WTC11 (cell line): ENCODE results near the gene ADAM11. TPM values are rescaled to one million over a fixed set of nuclear protein-coding genes. Genes with fewer than 3 reads are reported as not detected.

ENCODE experiments used
- ATAC-seq: fragments of 200-7000 bp; cut with Tn5 transposase; 2 replicates; pipeline ENCODE4 v1.10.0; 2021; ENCODE audit warnings: mild to moderate bottlenecking, moderate library complexity
- CTCF ChIA-PET: fragments of 300-600 bp; sonication (Branson Sonifier 250); formaldehyde crosslinking; loops from one replicate; lab custom pipeline; 2021; ENCODE audit warnings: antibody characterized with exemption; lab: Charles Lee
- POLR2A ChIA-PET: fragments of 350-600 bp; sonication (Branson Sonifier 250); formaldehyde crosslinking; loops from one replicate; lab custom pipeline; 2021; ENCODE audit warnings: antibody characterized with exemption; lab: Charles Lee
- DNase-seq: peaks from one replicate; pipeline ENCODE4 v3.0.0; 2021; ENCODE audit warnings: low spot score
- H3K27ac Mint-ChIP-seq: 2 replicates; pipeline ENCODE4 v1.8.0; 2021; ENCODE audit warnings: mixed read lengths
- H3K27me3 Mint-ChIP-seq: 2 replicates; pipeline ENCODE4 v1.8.0; 2021; ENCODE audit warnings: low read depth, mild to moderate bottlenecking, moderate library complexity, mixed read lengths
- H3K36me3 Mint-ChIP-seq: 2 replicates; pipeline ENCODE4 v1.8.0; 2021; ENCODE audit warnings: mixed read lengths
- H3K4me1 Mint-ChIP-seq: 2 replicates; pipeline ENCODE4 v1.8.0; 2022; ENCODE audit warnings: mixed read lengths
- H3K4me3 Mint-ChIP-seq: 2 replicates; pipeline ENCODE4 v1.8.0; 2021; ENCODE audit warnings: mild to moderate bottlenecking, moderate library complexity, mixed read lengths
- H3K9me3 Mint-ChIP-seq: 2 replicates; pipeline ENCODE4 v1.8.0; 2021; ENCODE audit warnings: mixed read lengths
- CREM ChIP-seq: sonication (generic); formaldehyde crosslinking; IDR thresholded peaks from 2 replicates; pipeline ENCODE4 v1.8.1; 2022; ENCODE audit warnings: mild to moderate bottlenecking, missing genetic modification reagents, moderate library complexity
- FOXK1 ChIP-seq: sonication (generic); formaldehyde crosslinking; IDR thresholded peaks from 2 replicates; pipeline ENCODE4 v1.8.0; 2022; ENCODE audit warnings: mild to moderate bottlenecking, moderate library complexity, missing genetic modification reagents
- FOXP1 ChIP-seq: sonication (generic); formaldehyde crosslinking; IDR thresholded peaks from 2 replicates; pipeline ENCODE4 v1.8.0; 2022; ENCODE audit warnings: missing genetic modification reagents, mild to moderate bottlenecking, moderate library complexity, borderline replicate concordance
- IRF2 ChIP-seq: sonication (generic); formaldehyde crosslinking; IDR thresholded peaks from 2 replicates; pipeline ENCODE4 v1.8.0; 2022; ENCODE audit warnings: low read depth, missing genetic modification reagents, borderline replicate concordance
- JUN ChIP-seq: sonication (generic); formaldehyde crosslinking; IDR thresholded peaks from 2 replicates; pipeline ENCODE4 v1.8.0; 2023; ENCODE audit warnings: mild to moderate bottlenecking, missing genetic modification reagents
- MYBL2 ChIP-seq: sonication (generic); formaldehyde crosslinking; IDR thresholded peaks from 2 replicates; pipeline ENCODE4 v1.8.1; 2023; ENCODE audit warnings: mild to moderate bottlenecking, moderate library complexity, missing genetic modification reagents
- NFATC4 ChIP-seq: fragments of 250-450 bp; sonication (Bioruptor Pico); IDR thresholded peaks from 2 replicates; pipeline ENCODE4 v1.9.0; 2021; ENCODE audit warnings: mild to moderate bottlenecking
- OVOL2 ChIP-seq: fragments of 250-450 bp; sonication (Bioruptor Pico); IDR thresholded peaks from 2 replicates; pipeline ENCODE4 v1.9.0; 2021; ENCODE audit warnings: mild to moderate bottlenecking, borderline replicate concordance
- RELA ChIP-seq: sonication (generic); formaldehyde crosslinking; IDR thresholded peaks from 2 replicates; pipeline ENCODE4 v1.8.1; 2022; ENCODE audit warnings: missing genetic modification reagents, mild to moderate bottlenecking, borderline replicate concordance
- TEAD4 ChIP-seq: sonication (generic); formaldehyde crosslinking; IDR thresholded peaks from 2 replicates; pipeline ENCODE4 v1.8.0; 2022; ENCODE audit warnings: mild to moderate bottlenecking, missing genetic modification reagents
- TP53 ChIP-seq: sonication (generic); formaldehyde crosslinking; IDR thresholded peaks from 2 replicates; pipeline ENCODE4 v1.8.1; 2023; ENCODE audit warnings: mild to moderate bottlenecking, missing genetic modification reagents
- ZBTB21 ChIP-seq: sonication (generic); formaldehyde crosslinking; IDR thresholded peaks from 2 replicates; pipeline ENCODE4 v1.8.1; 2023; ENCODE audit warnings: mild to moderate bottlenecking, missing genetic modification reagents, borderline replicate concordance
- ZNF219 ChIP-seq: sonication (generic); formaldehyde crosslinking; IDR thresholded peaks from 2 replicates; pipeline ENCODE4 v1.8.0; 2023; ENCODE audit warnings: missing genetic modification reagents, mild to moderate bottlenecking, borderline replicate concordance
- ZNF232 ChIP-seq: sonication (generic); formaldehyde crosslinking; IDR thresholded peaks from 2 replicates; pipeline ENCODE4 v1.8.0; 2022; ENCODE audit warnings: mild to moderate bottlenecking, missing genetic modification reagents
- ZNF317 ChIP-seq: sonication (generic); formaldehyde crosslinking; IDR thresholded peaks from 2 replicates; pipeline ENCODE4 v1.8.1; 2023; ENCODE audit warnings: low read depth, mild to moderate bottlenecking, moderate library complexity, missing genetic modification reagents, borderline replicate concordance
- total RNA-seq: library from RNA; stranded (reverse); gene quantifications from 3 replicates; pipeline ENCODE4 v1.2.3, GENCODE V29; 2021
- TF ChIP-seq, protein P1 (sequence below): sonication (generic); formaldehyde crosslinking; IDR thresholded peaks from 2 replicates; pipeline ENCODE4 v1.8.1; 2022; ENCODE audit warnings: mild to moderate bottlenecking, moderate library complexity, missing genetic modification reagents
- TF ChIP-seq, protein P2 (sequence below): sonication (generic); formaldehyde crosslinking; IDR thresholded peaks from 2 replicates; pipeline ENCODE4 v1.8.1; 2022; ENCODE audit warnings: mild to moderate bottlenecking, missing genetic modification reagents, moderate library complexity, borderline replicate concordance
- TF ChIP-seq, protein P3 (sequence below): sonication (generic); formaldehyde crosslinking; IDR thresholded peaks from 2 replicates; pipeline ENCODE4 v1.8.1; 2023; ENCODE audit warnings: mild to moderate bottlenecking, missing genetic modification reagents
- TF ChIP-seq, protein P4 (sequence below): sonication (generic); formaldehyde crosslinking; IDR thresholded peaks from 2 replicates; pipeline ENCODE4 v1.8.1; 2023; ENCODE audit warnings: mild to moderate bottlenecking, missing genetic modification reagents, borderline replicate concordance
- TF ChIP-seq, protein P5 (sequence below): fragments of 250-450 bp; sonication (Bioruptor Pico); IDR thresholded peaks from 2 replicates; pipeline ENCODE4 v2.1.2; 2022; ENCODE audit warnings: mild to moderate bottlenecking, moderate library complexity

The ADAM11 gene
- total RNA-seq, 1 experiment from 2014 or later, result 3.0 TPM

DNA sequence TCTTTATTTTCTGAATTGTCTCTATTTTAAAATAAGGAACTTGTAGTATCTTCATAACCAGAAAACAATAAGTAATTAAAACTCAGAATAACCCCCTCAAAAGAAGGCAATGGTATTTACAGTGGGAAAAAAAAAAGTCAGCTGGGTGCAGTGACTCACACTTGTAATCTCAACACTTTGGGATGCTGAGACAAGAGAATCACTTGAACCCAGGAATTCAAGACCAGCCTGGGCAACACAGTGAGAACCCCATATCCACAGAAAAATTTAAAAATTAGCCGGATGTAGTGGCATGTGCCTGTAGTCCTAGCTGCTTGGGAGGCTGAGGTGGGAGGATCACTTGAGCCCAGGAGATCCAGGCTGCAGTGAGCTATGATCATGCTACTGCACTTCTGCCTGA lies 33.5 kb downstream of the ADAM11 start:
- Mint-ChIP-seq H3K36me3 (no peaks in the 10 kb centered on the region), H3K4me1 (peaks cover 22% of the 10 kb centered on the region), H3K4me3 (no peak overlapping the region), H3K27me3 (no peaks in the 10 kb centered on the region), H3K9me3 (no peaks in the 10 kb centered on the region), H3K27ac (no peak overlapping the region)
- ChIA-PET CTCF (no interaction called here), POLR2A (interaction anchor here (0.9 kb wide), 1 partner anchor 24 kb away, joined by 3 read pairs; no protein-coding TSS in a partner anchor)
- no peak for DNase-seq
- no peak for ATAC-seq
- TF ChIP-seq CREM (CRISPR knock-in tag) (no peak), ZNF232 (CRISPR knock-in tag) (no peak), RELA (CRISPR knock-in tag) (no peak)

DNA sequence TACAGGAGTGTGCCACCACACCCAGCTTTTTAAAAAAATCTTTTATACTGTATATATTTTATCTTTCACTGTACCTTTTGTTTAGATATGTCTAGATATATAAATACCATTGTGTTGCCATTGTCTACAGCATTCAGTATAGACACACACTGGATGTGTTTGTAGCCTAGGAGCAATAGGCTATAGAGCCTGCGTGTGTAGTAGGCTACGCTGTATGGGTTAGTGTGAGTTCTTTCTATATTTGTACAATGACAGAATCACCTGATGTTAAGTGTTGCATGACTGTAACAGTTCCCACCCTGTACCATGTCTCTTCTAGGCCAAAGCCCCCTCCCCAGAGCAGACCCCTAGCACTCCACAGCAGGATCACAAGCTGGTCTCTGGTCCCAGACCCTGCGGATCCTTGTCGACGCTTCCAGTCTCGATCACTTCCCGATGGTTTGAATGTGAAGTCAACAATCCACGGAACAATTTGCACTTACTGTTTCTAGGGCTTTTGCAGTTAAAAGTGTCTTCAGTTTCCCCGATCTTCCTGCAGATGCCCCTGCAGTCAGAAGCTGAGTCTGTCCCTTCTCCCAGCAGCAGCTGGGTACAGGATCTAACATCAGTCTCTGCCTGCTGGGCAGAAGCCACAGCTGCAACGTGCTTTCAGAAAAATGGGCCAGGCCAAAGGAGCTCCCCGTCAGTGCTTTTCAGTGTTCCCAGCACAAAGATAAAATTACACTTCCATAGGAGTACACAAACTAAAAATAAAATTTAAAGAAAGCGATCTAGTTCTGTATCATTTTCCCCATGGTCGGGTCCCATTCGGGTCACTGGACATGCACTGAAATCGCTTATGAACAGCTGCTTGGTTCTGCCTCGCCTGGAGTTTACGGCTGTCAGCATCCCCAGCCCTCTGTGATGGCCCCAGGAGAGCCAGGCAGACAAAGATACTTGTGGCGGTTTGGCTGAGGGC lies 35.4 kb downstream of the ADAM11 start:
- ATAC-seq (no peak), DNase-seq (no peak)
- no peaks in the 10 kb centered on the region for H3K36me3 Mint-ChIP-seq
- H3K4me3 Mint-ChIP-seq, result no peak overlapping the region
- no peaks in the 10 kb centered on the region for H3K9me3 Mint-ChIP-seq
- CTCF ChIA-PET, result interaction anchor here (0.5 to 1.4 kb wide), 5 partner anchors 15 to 327 kb away, joined by 3 to 11 read pairs (median 3); no protein-coding TSS in a partner anchor
- POLR2A ChIA-PET, result interaction anchor here (0.7 kb wide), 1 partner anchor 43 kb away, joined by 5 read pairs; no protein-coding TSS in a partner anchor
- peaks cover 22% of the 10 kb centered on the region for H3K4me1 Mint-ChIP-seq
- H3K27ac Mint-ChIP-seq, result peak overlapping the region; percentile 70
- H3K27me3 Mint-ChIP-seq, result no peaks in the 10 kb centered on the region
- TF ChIP-seq, protein P1, sequence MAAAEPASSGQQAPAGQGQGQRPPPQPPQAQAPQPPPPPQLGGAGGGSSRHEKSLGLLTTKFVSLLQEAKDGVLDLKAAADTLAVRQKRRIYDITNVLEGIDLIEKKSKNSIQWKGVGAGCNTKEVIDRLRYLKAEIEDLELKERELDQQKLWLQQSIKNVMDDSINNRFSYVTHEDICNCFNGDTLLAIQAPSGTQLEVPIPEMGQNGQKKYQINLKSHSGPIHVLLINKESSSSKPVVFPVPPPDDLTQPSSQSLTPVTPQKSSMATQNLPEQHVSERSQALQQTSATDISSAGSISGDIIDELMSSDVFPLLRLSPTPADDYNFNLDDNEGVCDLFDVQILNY (CRISPR knock-in tag), result no peak
- TF ChIP-seq FOXK1 (CRISPR knock-in tag) (no peak), ZBTB21 (CRISPR knock-in tag) (no peak), TEAD4 (CRISPR knock-in tag) (no peak), FOXP1 (CRISPR knock-in tag) (no peak), NFATC4 (CRISPR knock-in tag) (no peak), OVOL2 (CRISPR knock-in tag) (no peak), TP53 (CRISPR knock-in tag) (no peak), ZNF219 (no peak), IRF2 (CRISPR knock-in tag) (no peak), MYBL2 (CRISPR knock-in tag) (no peak), JUN (no peak), ZNF317 (CRISPR knock-in tag) (no peak)
- TF ChIP-seq, protein P2, sequence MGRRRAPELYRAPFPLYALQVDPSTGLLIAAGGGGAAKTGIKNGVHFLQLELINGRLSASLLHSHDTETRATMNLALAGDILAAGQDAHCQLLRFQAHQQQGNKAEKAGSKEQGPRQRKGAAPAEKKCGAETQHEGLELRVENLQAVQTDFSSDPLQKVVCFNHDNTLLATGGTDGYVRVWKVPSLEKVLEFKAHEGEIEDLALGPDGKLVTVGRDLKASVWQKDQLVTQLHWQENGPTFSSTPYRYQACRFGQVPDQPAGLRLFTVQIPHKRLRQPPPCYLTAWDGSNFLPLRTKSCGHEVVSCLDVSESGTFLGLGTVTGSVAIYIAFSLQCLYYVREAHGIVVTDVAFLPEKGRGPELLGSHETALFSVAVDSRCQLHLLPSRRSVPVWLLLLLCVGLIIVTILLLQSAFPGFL, result no peak
- TF ChIP-seq, protein P3, sequence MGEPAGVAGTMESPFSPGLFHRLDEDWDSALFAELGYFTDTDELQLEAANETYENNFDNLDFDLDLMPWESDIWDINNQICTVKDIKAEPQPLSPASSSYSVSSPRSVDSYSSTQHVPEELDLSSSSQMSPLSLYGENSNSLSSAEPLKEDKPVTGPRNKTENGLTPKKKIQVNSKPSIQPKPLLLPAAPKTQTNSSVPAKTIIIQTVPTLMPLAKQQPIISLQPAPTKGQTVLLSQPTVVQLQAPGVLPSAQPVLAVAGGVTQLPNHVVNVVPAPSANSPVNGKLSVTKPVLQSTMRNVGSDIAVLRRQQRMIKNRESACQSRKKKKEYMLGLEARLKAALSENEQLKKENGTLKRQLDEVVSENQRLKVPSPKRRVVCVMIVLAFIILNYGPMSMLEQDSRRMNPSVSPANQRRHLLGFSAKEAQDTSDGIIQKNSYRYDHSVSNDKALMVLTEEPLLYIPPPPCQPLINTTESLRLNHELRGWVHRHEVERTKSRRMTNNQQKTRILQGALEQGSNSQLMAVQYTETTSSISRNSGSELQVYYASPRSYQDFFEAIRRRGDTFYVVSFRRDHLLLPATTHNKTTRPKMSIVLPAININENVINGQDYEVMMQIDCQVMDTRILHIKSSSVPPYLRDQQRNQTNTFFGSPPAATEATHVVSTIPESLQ, result no peak
- TF ChIP-seq, protein P4, sequence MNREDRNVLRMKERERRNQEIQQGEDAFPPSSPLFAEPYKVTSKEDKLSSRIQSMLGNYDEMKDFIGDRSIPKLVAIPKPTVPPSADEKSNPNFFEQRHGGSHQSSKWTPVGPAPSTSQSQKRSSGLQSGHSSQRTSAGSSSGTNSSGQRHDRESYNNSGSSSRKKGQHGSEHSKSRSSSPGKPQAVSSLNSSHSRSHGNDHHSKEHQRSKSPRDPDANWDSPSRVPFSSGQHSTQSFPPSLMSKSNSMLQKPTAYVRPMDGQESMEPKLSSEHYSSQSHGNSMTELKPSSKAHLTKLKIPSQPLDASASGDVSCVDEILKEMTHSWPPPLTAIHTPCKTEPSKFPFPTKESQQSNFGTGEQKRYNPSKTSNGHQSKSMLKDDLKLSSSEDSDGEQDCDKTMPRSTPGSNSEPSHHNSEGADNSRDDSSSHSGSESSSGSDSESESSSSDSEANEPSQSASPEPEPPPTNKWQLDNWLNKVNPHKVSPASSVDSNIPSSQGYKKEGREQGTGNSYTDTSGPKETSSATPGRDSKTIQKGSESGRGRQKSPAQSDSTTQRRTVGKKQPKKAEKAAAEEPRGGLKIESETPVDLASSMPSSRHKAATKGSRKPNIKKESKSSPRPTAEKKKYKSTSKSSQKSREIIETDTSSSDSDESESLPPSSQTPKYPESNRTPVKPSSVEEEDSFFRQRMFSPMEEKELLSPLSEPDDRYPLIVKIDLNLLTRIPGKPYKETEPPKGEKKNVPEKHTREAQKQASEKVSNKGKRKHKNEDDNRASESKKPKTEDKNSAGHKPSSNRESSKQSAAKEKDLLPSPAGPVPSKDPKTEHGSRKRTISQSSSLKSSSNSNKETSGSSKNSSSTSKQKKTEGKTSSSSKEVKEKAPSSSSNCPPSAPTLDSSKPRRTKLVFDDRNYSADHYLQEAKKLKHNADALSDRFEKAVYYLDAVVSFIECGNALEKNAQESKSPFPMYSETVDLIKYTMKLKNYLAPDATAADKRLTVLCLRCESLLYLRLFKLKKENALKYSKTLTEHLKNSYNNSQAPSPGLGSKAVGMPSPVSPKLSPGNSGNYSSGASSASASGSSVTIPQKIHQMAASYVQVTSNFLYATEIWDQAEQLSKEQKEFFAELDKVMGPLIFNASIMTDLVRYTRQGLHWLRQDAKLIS (CRISPR knock-in tag), result no peak
- TF ChIP-seq, protein P5, sequence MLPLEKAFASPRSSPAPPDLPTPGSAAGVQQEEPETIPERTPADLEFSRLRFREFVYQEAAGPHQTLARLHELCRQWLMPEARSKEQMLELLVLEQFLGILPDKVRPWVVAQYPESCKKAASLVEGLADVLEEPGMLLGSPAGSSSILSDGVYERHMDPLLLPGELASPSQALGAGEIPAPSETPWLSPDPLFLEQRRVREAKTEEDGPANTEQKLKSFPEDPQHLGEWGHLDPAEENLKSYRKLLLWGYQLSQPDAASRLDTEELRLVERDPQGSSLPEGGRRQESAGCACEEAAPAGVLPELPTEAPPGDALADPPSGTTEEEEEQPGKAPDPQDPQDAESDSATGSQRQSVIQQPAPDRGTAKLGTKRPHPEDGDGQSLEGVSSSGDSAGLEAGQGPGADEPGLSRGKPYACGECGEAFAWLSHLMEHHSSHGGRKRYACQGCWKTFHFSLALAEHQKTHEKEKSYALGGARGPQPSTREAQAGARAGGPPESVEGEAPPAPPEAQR, result no peak
